ENCODE measurements around the gene TRIM2. TPM values are rescaled to one million over a fixed set of nuclear protein-coding genes. Genes with fewer than 3 reads are reported as not detected.

Gene TRIM2
- total RNA-seq, 1 experiment from 2014 or later = 30.8 TPM

- peaks cover 20% of the 10 kb centered on the region for H3K36me3 ChIP-seq
- H3K4me1 ChIP-seq = no peaks in the 10 kb centered on the region; the same call in 1 of the 2 replicates
- no peak overlapping the region for H3K27ac ChIP-seq
- H3K9me3 ChIP-seq (replicated peaks) = no peaks in the 10 kb centered on the region; the same call in 1 of the 2 replicates
- no peak overlapping the region for H3K4me3 ChIP-seq
- DNase-seq = no peak
- no peaks in the 10 kb centered on the region for H3K27me3 ChIP-seq
Measured at GRCh38 chr4:153374442-153374841, 170.2 kb downstream of the TRIM2 start.

DNA sequence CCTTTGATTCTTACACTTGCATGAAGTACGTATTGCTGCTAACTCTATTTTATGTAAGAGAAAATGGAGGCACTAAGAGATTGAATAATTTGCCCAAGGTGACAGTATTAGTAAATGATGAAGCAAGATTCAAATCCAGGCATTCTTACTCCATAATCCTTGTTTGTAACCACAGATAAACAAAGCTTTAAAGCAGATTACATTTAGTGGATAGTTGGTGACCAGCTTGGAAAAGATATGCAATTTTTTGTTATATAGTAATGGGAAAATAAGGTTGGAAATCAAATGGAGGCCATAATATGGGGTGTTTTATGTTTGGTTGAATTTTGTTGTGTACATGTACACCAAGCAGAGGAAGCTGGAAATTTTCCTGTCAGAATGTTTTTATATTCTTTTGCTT is 171.1 kb downstream of the TRIM2 start:
- Histone ChIP-seq H3K36me3 (peaks cover 12% of the 10 kb centered on the region), H3K9me3 (replicated peaks) (no peaks in the 10 kb centered on the region; the same call in 1 of the 2 replicates), H3K27ac (no peak overlapping the region), H3K4me1 (no peaks in the 10 kb centered on the region; the same call in 1 of the 2 replicates), H3K27me3 (no peaks in the 10 kb centered on the region), H3K4me3 (no peak overlapping the region)
- no peak for DNase-seq

GRCh38 chr4:153383131-153383530 is 178.9 kb downstream of the TRIM2 start:
- Histone ChIP-seq H3K4me3 (no peak overlapping the region), H3K36me3 (peaks cover 3% of the 10 kb centered on the region; the same call in 1 of the 2 replicates), H3K27me3 (no peaks in the 10 kb centered on the region), H3K4me1 (peaks cover 5% of the 10 kb centered on the region), H3K9me3 (replicated peaks) (no peaks in the 10 kb centered on the region), H3K27ac (no peak overlapping the region)
- peak; percentile 9 to 43 for DNase-seq

- peaks cover 3% of the 10 kb centered on the region; the same call in 1 of the 2 replicates for H3K36me3 ChIP-seq
- no peak for DNase-seq
- no peak overlapping the region for H3K4me3 ChIP-seq
- no peak overlapping the region for H3K27ac ChIP-seq
- H3K4me1 ChIP-seq = peaks cover 5% of the 10 kb centered on the region; the same call in 1 of the 2 replicates
- H3K27me3 ChIP-seq = no peaks in the 10 kb centered on the region
- H3K9me3 ChIP-seq (replicated peaks) = no peaks in the 10 kb centered on the region
Measured at GRCh38 chr4:153384160-153384559, 179.9 kb downstream of the TRIM2 start.

GRCh38 chr4:153385784-153386183 is 181.5 kb downstream of the TRIM2 start:
- no peak for DNase-seq
- Histone ChIP-seq H3K4me1 (peaks cover 5% of the 10 kb centered on the region; the same call in 1 of the 2 replicates), H3K36me3 (peaks cover 3% of the 10 kb centered on the region; the same call in 1 of the 2 replicates), H3K4me3 (no peak overlapping the region), H3K9me3 (replicated peaks) (no peaks in the 10 kb centered on the region), H3K27ac (no peak overlapping the region), H3K27me3 (no peaks in the 10 kb centered on the region)

- no peak for DNase-seq
- Histone ChIP-seq H3K36me3 (peaks cover 3% of the 10 kb centered on the region; the same call in 1 of the 2 replicates), H3K27me3 (no peaks in the 10 kb centered on the region), H3K4me3 (no peak overlapping the region), H3K9me3 (replicated peaks) (no peaks in the 10 kb centered on the region), H3K4me1 (peaks cover under 1% of the 10 kb centered on the region; the same call in 1 of the 2 replicates), H3K27ac (no peak overlapping the region)
Measured at GRCh38 chr4:153387981-153388380, 183.7 kb downstream of the TRIM2 start.

Other genes with a start within 250 kb of the TRIM2 start
- gene MND1, start 140.2 kb downstream of the TRIM2 start, total RNA-seq (2014; rRNA removed; shearing (Covaris generic)) = 34.2 and 35.7 TPM in 2 replicates